ENCODE results near the gene NDUFS3. TPM values are rescaled to one million over a fixed set of nuclear protein-coding genes. Genes with fewer than 3 reads are reported as not detected.

The NDUFS3 gene
- polyA plus RNA-seq, 1 donor (not counting 4 experiments of a cell fraction or from before 2014, with no cell fraction given), result 119 TPM

GRCh38 chr11:47609675-47610074 lies 30.8 kb downstream of the NDUFS3 start:
- no peak overlapping the region for H2AFZ ChIP-seq (ENCODE audit: control insufficient read depth, low read length)
- FAIRE-seq, result no peak
- dilution Hi-C loops (cut with MboI; ENCODE audit: extremely low pct_ligation_motif_present, low sequenced_read_pairs), result no loop called here
- H3K9me1 ChIP-seq (ENCODE audit: control insufficient read depth, extremely low read depth, insufficient read depth, low read length), result no peaks in the 10 kb centered on the region
- no peak for DNase-seq (ENCODE audit: low read depth, low spot score)
- no peak overlapping the region for H3K27ac ChIP-seq (ENCODE audit: control insufficient read depth, insufficient read depth, low read length)
- no peak overlapping the region for H3K4me2 ChIP-seq (ENCODE audit: control insufficient read depth, extremely low read depth, insufficient read depth, low read depth, low read length)
- H4K20me1 ChIP-seq (ENCODE audit: control insufficient read depth, extremely low read depth, insufficient read depth, low read length), result no peaks in the 10 kb centered on the region
- H3K36me3 ChIP-seq (ENCODE audit: control insufficient read depth in 2 of 2, extremely low read depth in 1 of 2, insufficient read depth in 2 of 2, low read length in 2 of 2), result no peaks in the 10 kb centered on the region
- no peak for TF ChIP-seq EZH2 (IDR thresholded peaks at IDR 0.05; ENCODE audit: low read length)
- no peak for TF ChIP-seq CTCF (optimal IDR thresholded peaks at IDR 0.05 in 1 of 3, IDR thresholded peaks at IDR 0.05 in 1 of 3, conservative IDR thresholded peaks at IDR 0.05 in 1 of 3; ENCODE audit: extremely low read depth in 1 of 3, insufficient read depth in 2 of 3, low read length in 3 of 3)
- H3K79me2 ChIP-seq (ENCODE audit: control insufficient read depth, insufficient read depth, low read length), result no peaks in the 10 kb centered on the region
- no peaks in the 10 kb centered on the region for H3K4me1 ChIP-seq (ENCODE audit: control insufficient read depth, extremely low read depth, insufficient read depth, low read length)
- no peaks in the 10 kb centered on the region for H3K27me3 ChIP-seq (ENCODE audit: control insufficient read depth, extremely low read depth, insufficient read depth, low read length)
- H3K9me3 ChIP-seq (ENCODE audit: control insufficient read depth, low read depth, low read length), result no peaks in the 10 kb centered on the region
- H3K4me3 ChIP-seq (ENCODE audit: control insufficient read depth in 2 of 3, extremely low read depth in 1 of 3, insufficient read depth in 2 of 3, low read depth in 1 of 3, low read length in 3 of 3), result no peak overlapping the region
- H3K9ac ChIP-seq (ENCODE audit: control insufficient read depth, extremely low read depth, insufficient read depth, low read length), result no peak overlapping the region

- H3K9me3 ChIP-seq (ENCODE audit: control insufficient read depth, low read depth, low read length), result no peaks in the 10 kb centered on the region
- H3K9ac ChIP-seq (ENCODE audit: control insufficient read depth, extremely low read depth, insufficient read depth, low read length), result no peak overlapping the region
- no peaks in the 10 kb centered on the region for H3K9me1 ChIP-seq (ENCODE audit: control insufficient read depth, extremely low read depth, insufficient read depth, low read length)
- no peaks in the 10 kb centered on the region for H3K27me3 ChIP-seq (ENCODE audit: control insufficient read depth, extremely low read depth, insufficient read depth, low read length)
- dilution Hi-C loops (cut with MboI; ENCODE audit: extremely low pct_ligation_motif_present, low sequenced_read_pairs), result no loop called here
- H2AFZ ChIP-seq (ENCODE audit: control insufficient read depth, low read length), result no peak overlapping the region
- H3K4me2 ChIP-seq (ENCODE audit: control insufficient read depth, extremely low read depth, insufficient read depth, low read depth, low read length), result no peak overlapping the region
- no peaks in the 10 kb centered on the region for H3K79me2 ChIP-seq (ENCODE audit: control insufficient read depth, insufficient read depth, low read length)
- no peak for TF ChIP-seq EZH2 (IDR thresholded peaks at IDR 0.05; ENCODE audit: low read length)
- no peak for TF ChIP-seq CTCF (optimal IDR thresholded peaks at IDR 0.05 in 1 of 3, IDR thresholded peaks at IDR 0.05 in 1 of 3, conservative IDR thresholded peaks at IDR 0.05 in 1 of 3; ENCODE audit: extremely low read depth in 1 of 3, insufficient read depth in 2 of 3, low read length in 3 of 3)
- FAIRE-seq (no peak), DNase-seq (ENCODE audit: low read depth, low spot score) (no peak)
- no peaks in the 10 kb centered on the region for H4K20me1 ChIP-seq (ENCODE audit: control insufficient read depth, extremely low read depth, insufficient read depth, low read length)
- H3K4me3 ChIP-seq (ENCODE audit: control insufficient read depth in 2 of 3, extremely low read depth in 1 of 3, insufficient read depth in 2 of 3, low read depth in 1 of 3, low read length in 3 of 3), result no peak overlapping the region
- no peaks in the 10 kb centered on the region for H3K36me3 ChIP-seq (ENCODE audit: control insufficient read depth in 2 of 2, extremely low read depth in 1 of 2, insufficient read depth in 2 of 2, low read length in 2 of 2)
- H3K4me1 ChIP-seq (ENCODE audit: control insufficient read depth, extremely low read depth, insufficient read depth, low read length), result no peaks in the 10 kb centered on the region
- no peak overlapping the region for H3K27ac ChIP-seq (ENCODE audit: control insufficient read depth, insufficient read depth, low read length)
Measured at GRCh38 chr11:47611348-47611794, 32.5 kb downstream of the NDUFS3 start.
